ENCODE data around the gene RFK. TPM values are rescaled to one million over a fixed set of nuclear protein-coding genes. Genes with fewer than 3 reads are reported as not detected.

The RFK gene
- total RNA-seq, 6 experiments from 2014 or later, result 11.1 to 25.2 (median 19.7) TPM

- no peaks in the 10 kb centered on the region for H3K27me3 ChIP-seq
- H3K4me1 ChIP-seq, result peaks cover 0 to 10% (median 3%) of the 10 kb centered on the region in 4 donors
- no peak overlapping the region for H3K4me3 ChIP-seq
- H3K9me3 ChIP-seq, result no peaks in the 10 kb centered on the region
- TF ChIP-seq, protein P1, sequence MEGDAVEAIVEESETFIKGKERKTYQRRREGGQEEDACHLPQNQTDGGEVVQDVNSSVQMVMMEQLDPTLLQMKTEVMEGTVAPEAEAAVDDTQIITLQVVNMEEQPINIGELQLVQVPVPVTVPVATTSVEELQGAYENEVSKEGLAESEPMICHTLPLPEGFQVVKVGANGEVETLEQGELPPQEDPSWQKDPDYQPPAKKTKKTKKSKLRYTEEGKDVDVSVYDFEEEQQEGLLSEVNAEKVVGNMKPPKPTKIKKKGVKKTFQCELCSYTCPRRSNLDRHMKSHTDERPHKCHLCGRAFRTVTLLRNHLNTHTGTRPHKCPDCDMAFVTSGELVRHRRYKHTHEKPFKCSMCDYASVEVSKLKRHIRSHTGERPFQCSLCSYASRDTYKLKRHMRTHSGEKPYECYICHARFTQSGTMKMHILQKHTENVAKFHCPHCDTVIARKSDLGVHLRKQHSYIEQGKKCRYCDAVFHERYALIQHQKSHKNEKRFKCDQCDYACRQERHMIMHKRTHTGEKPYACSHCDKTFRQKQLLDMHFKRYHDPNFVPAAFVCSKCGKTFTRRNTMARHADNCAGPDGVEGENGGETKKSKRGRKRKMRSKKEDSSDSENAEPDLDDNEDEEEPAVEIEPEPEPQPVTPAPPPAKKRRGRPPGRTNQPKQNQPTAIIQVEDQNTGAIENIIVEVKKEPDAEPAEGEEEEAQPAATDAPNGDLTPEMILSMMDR (IDR thresholded peaks at IDR 0.05), result no peak
- TF ChIP-seq POLR2A (IDR thresholded peaks at IDR 0.05), result no peak
- H3K36me3 ChIP-seq, result no peaks in the 10 kb centered on the region
- 100% methylated on average over 1 of the region's 13 CpGs for WGBS (ENCODE audit: insufficient coverage, low coverage, low lambda C conversion rate, missing lambda C conversion rate)
- intact Hi-C loops (cut with DNase I), result no loop called here
- no peak overlapping the region for H3K27ac ChIP-seq
- DNase-seq (no peak), ATAC-seq (no peak)
Measured at GRCh38 chr9:76396597-76396996, 2.4 kb upstream of the RFK start.

DNA sequence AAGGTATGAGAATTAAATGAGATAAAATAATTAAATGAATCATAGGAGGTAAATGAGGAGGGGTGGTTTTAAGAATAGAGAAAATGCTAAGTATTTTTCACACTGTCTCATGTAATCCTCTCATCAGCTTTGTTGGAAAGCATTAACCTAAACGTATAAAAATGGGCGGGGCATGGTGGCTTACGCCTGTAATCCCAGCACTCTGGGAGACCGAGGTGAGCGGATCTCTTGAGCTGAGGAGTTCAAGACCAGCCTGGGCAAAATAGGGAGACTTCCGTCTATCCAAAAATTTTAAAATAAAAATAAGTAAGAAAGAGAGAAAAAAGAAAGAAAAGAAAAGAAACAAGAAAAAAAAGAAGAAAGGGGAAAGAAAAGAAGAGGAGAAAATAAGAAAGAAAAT is 1.9 kb upstream of the RFK start:
- Histone ChIP-seq H3K9me3 (no peaks in the 10 kb centered on the region), H3K4me1 (peaks cover 0 to 13% (median 3%) of the 10 kb centered on the region in 4 donors), H3K27me3 (no peaks in the 10 kb centered on the region), H3K36me3 (no peaks in the 10 kb centered on the region), H3K27ac (no peak overlapping the region), H3K4me3 (no peak overlapping the region)
- no peak for TF ChIP-seq POLR2A (IDR thresholded peaks at IDR 0.05)
- TF ChIP-seq, protein P1 (IDR thresholded peaks at IDR 0.05), result no peak
- 92% methylated on average over 6 of the region's 6 CpGs for WGBS (ENCODE audit: insufficient coverage, low coverage, low lambda C conversion rate, missing lambda C conversion rate)
- DNase-seq (no peak), ATAC-seq (no peak)
- intact Hi-C loops (cut with DNase I), result no loop called here

DNA sequence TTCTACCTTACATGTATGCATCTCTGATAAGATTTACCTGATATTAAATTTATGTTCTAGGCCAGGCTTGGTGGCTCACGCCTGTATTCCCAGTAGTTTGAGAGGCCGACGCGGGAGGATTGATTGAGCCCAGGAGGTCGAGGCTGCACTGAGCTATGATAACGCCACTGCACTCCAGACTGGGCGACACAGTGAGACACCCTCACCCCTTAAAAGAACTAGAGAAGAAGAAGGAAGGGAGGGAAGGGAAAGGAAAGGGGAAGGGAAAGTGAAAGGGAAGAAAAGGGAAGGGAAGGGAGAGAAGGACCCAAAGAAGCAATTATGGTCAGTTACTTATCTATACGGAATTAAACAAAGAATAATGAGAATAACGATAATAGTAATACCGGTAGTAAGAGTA is 1.2 kb upstream of the RFK start:
- Histone ChIP-seq H3K27ac (peak overlapping the region; percentile 87 to 95 (median 89)), H3K36me3 (no peaks in the 10 kb centered on the region), H3K4me1 (peaks cover 0 to 18% (median 3%) of the 10 kb centered on the region in 4 donors), H3K4me3 (peak overlapping the region; percentile 91 to 97 (median 97)), H3K27me3 (no peaks in the 10 kb centered on the region), H3K9me3 (no peaks in the 10 kb centered on the region)
- 44% methylated on average over 10 of the region's 10 CpGs for WGBS (ENCODE audit: insufficient coverage, low coverage, low lambda C conversion rate, missing lambda C conversion rate)
- TF ChIP-seq POLR2A (IDR thresholded peaks at IDR 0.05), result no peak
- TF ChIP-seq, protein P1 (IDR thresholded peaks at IDR 0.05), result no peak
- DNase-seq, result no peak
- no peak for ATAC-seq
- intact Hi-C loops (cut with DNase I), result no loop called here

DNA sequence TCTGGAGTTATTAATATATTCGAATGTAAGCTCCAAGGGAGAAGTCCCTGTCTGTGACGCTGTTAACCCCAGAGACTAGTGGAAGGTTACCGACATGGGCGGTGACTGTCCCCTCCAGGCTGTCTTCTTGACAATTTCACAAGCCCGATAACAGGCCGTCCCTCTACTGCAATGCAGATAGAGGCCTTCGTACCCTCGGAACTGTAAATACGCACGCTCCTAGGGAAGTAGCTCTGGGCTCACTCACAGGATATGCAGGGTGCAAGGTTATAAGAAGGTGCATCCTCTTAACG is 680 bp upstream of the RFK start:
- H3K4me1 ChIP-seq, result peaks cover 0 to 18% (median 3%) of the 10 kb centered on the region in 4 donors
- peak overlapping the region; percentile 91 to 97 (median 97) for H3K4me3 ChIP-seq
- H3K27me3 ChIP-seq, result no peaks in the 10 kb centered on the region
- H3K27ac ChIP-seq, result peak overlapping the region; percentile 87 to 95 (median 89)
- 1% methylated on average over 11 of the region's 11 CpGs for WGBS (ENCODE audit: insufficient coverage, low coverage, low lambda C conversion rate, missing lambda C conversion rate)
- peak; percentile 44 for TF ChIP-seq POLR2A (IDR thresholded peaks at IDR 0.05)
- TF ChIP-seq, protein P1 (IDR thresholded peaks at IDR 0.05), result peak in 1 of 4 donors; percentile 2
- DNase-seq (peak; percentile 62 to 81 (median 68)), ATAC-seq (peak; percentile 65 to 83 (median 74))
- no peaks in the 10 kb centered on the region for H3K36me3 ChIP-seq
- H3K9me3 ChIP-seq, result no peaks in the 10 kb centered on the region
- intact Hi-C loops (cut with DNase I), result no loop called here

DNA sequence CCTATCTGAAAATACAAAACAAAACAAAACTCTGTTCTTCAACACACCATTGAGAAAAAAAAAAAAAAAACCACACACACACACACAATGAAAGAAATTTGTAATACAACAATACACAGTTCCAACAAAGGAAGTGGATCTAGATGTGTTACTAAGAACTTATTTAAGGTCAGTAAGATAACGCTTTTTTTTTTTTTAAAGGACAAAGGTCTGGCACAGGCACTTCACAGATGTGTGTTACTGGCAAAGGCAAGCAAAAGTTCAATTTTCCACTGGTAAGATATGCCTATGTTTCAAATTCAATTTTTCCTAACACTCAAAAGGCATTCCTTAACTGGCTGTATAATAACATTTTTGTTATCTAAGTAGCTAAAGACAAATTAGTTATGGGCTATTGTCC is 3.6 kb downstream of the RFK start:
- 5% methylated on average over 1 of the region's 1 CpG for WGBS (ENCODE audit: insufficient coverage, low coverage, low lambda C conversion rate, missing lambda C conversion rate)

More for the DNA sequence above, 3.6 kb downstream of the RFK start:
- peaks cover 0 to 10% (median 0%) of the 10 kb centered on the region in 4 donors for H3K36me3 ChIP-seq
- intact Hi-C loops (cut with DNase I), result no loop called here
- DNase-seq, result no peak
- TF ChIP-seq, protein P1 (IDR thresholded peaks at IDR 0.05), result no peak
- TF ChIP-seq POLR2A (IDR thresholded peaks at IDR 0.05), result no peak
- no peaks in the 10 kb centered on the region for H3K27me3 ChIP-seq
- H3K9me3 ChIP-seq, result no peaks in the 10 kb centered on the region
- H3K4me3 ChIP-seq, result no peak overlapping the region
- ATAC-seq, result peak in 1 of 4 donors; percentile 2
- no peak overlapping the region for H3K27ac ChIP-seq
- peaks cover 0 to 18% (median 3%) of the 10 kb centered on the region in 4 donors for H3K4me1 ChIP-seq
